GM21515 (cell line): Measurements from ENCODE around the gene ATAD2B.
"Not testable (repeated sequence)": the region's sequence is repeated elsewhere in the genome, so short reads cannot be mapped to it uniquely, and the experiment has no call there.

Experiments used
- ATAC-seq: cut with Tn5 transposase; IDR thresholded peaks from one replicate; pipeline ENCODE4 v1.9.1; 2021; ENCODE audit not compliant: unreplicated experiment

Gene ATAD2B

DNA sequence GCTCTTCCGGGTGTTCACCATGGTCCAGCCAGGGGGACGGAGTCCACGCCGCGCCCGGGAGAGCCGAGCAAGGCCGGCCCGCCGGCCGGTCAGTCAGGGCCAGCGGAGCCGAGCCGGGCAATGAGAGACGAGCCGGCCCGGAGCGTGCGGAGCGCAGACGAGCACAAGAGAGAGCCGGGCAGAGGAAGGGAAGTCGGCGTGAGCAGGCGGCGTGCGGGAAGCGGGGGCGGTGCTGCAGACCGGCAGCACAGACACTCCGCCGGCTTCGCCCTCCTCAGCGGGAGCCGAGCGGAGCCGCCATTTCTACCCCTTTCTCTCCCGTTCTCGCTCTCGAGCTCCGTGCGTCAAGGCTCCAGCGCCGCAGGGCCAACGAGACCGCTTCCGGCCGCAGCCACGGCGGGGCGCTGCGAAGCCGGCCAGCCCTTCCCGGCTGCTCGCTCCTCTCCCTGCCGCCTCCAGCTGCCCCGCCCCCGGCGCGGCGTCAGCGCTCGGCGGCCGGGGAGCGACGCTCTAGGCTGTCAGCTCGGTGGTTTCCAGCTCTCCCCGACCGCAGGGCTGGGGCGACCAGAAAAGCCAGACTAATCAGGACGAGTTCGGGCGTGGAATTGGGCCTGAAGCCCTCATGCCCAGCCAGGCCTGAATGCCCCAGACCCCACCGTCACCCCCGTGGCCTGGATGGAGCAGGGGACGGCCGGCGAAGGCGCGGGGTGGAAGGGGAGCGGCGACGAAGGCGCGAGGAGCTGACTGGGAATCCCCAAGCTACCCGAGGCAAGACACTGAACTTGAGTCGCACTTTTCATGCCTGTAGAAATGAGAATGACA is at the start of gene ATAD2B:
Gene ATAD2B (minus strand): TSS at position 374 of the 822 bp plus-strand sequence. CDS start 353 bp downstream, at position 21.
- peak; percentile 72 for ATAC-seq

DNA sequence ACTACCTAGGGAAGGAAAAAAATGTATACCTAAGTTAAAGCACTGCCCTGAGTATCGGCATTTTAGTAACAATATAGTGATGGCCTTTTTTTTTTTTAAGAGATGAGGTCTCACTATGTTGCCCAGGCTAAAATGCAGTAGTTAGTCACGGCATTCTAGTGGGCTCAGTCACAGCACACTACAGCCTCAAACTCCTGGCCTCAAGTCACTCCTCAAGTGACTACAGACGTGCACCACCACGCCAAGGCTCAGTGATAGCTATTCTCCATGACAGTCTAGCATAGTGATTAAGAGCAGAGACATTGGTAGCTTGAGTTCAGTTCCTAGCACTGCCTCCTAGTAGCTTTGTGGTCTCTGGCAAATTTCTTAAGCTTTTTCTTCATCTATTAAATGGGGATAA is 40.9 kb upstream of the ATAD2B start:
- ATAC-seq, result no peak

GRCh38 chr2:23954325-23955014 is 27.5 kb upstream of the ATAD2B start:
- no peak for ATAC-seq

- ATAC-seq, result no peak
These were observed 26.7 kb upstream of the ATAD2B start for GRCh38 chr2:23953625-23954024.

GRCh38 chr2:23952558-23952957 is 25.6 kb upstream of the ATAD2B start:
- ATAC-seq, result not testable (repeated sequence)

GRCh38 chr2:23947350-23947749 is 20.4 kb upstream of the ATAD2B start:
- no peak for ATAC-seq

DNA sequence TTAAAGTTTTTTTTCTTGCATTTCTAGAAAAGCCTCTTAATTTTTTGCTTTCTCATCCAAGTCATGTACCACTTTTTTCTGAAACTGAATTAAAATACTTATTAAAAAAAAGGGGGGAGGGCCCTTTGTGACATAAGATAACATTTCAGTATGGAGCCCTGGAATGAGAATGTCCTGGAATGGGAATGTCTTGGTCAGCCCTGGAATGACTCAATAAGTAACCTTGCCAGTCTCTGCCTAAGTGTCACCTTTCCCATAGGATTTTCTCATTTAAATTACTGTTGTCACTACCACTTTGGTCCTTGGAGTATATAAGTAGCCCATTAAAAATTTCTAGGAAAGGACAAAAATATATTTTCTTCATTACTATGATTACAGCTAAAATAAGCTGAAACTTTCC is 18.1 kb upstream of the ATAD2B start:
- no peak for ATAC-seq

- ATAC-seq, result no peak
These were observed 17.6 kb upstream of the ATAD2B start for GRCh38 chr2:23944527-23944926.

GRCh38 chr2:23943666-23944065 is 16.7 kb upstream of the ATAD2B start:
- ATAC-seq, result no peak

- no peak for ATAC-seq
These were observed 14.7 kb upstream of the ATAD2B start for GRCh38 chr2:23941644-23942043.

GRCh38 chr2:23940718-23941620 is 14.0 kb upstream of the ATAD2B start:
- ATAC-seq, result peak; percentile 57

GRCh38 chr2:23939987-23940717 is 13.2 kb upstream of the ATAD2B start, which contains the start of gene UBXN2A:
TSS of gene UBXN2A (plus strand) at chr2:23940463. CDS start at chr2:23958315, 17,852 bp downstream.
- ATAC-seq, result peak; percentile 69

GRCh38 chr2:23934259-23934658 is 7.3 kb upstream of the ATAD2B start:
- ATAC-seq, result no peak

GRCh38 chr2:23926290-23926749 is 603 bp downstream of the ATAD2B start:
- ATAC-seq, result peak; percentile 18

DNA sequence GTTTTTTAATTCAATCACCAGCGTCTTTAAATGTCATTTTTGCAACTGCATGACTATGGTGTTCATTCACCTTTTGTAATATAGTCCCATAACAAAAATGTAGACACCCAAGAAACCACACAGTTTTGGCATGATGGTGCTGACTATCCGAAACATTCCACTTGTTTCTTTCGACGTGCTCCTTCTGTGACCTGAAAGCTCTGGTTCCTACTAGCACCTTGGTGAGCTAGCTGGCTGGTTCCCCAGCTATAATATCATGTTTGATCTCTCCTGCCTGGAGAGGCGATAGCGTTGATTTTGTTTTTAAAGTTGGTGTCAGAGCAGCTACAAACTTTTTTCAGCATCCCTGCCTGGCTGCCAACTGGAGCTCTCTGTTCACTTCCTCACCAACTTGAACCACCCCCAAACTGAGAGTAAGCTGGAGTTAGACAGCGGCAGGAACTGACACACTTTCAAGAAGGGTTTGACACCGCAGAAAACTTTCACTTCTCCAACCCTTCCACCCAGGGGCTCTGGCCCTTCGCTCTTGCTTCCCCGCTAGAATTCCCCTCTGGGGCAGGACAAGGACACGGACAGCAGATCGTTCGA is 1.1 kb downstream of the ATAD2B start:
- ATAC-seq, result peak; percentile 55

DNA sequence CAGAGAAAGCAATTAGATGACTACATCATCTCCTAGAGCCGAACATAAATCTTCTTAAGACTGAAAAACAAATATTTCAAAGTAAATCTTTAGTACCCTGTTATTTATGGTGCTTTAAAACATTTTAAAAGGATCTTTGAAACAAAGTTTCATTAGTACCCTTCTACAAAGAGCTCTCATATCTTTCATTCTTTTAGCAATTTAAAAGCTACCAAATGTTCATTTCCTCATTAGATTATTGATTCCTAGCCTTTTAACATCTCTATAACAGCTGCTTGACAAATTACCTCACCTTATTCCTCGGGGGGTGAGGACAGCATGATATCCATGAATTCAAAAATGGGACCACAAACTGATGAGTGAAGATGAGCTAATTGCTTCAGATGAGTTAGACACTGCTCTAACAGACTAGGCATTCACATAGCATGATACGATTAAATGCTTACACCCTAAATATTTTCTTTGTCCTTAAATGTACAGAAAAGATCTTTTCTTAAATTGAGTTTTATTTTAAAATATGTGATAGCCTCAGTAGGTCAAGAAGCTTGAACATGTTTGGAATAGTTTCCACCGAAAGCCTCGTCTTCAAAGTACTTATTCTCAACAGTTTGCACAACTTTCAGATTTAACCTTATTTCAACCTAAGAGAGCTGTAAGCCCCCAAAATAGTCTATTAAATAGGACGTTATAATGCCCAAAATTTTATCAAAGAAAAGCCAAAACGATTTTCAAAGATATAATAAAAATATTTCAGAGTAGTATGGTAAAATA is 2.1 kb downstream of the ATAD2B start:
- ATAC-seq, result no peak

DNA sequence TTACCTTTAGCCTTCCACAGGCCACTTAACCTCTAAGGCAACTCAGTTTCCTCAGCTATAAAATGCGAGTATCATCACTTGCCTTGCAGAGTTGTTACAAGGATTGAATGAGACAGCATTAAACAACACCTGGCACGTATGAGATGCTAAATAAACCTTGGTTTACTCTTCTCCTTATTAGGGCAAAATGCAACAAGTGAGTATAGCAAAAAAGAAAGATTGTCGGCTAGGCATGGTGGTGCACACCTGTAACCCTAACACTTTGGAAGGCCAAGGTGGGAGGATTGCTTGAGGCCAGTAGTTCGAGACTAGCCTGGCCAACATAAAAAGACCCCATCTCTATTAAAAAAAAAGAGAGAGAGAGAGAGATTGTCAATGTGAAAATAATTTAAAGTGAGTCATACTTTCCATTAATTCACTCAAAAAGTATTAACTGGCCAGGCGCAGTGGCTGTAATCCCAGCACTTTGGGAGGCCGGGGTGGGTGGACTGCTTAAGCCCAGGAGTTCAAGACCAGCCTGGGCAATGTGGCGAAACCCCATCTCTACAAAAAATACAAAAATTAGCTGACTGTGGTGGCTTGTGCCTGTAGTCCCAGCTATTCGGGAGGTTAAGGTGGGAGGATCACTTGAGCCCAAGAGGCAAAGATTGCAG is 8.0 kb downstream of the ATAD2B start:
- no peak for ATAC-seq

GRCh38 chr2:23916727-23917405 is 10.1 kb downstream of the ATAD2B start:
- no peak for ATAC-seq
